Measurements from ENCODE around the gene MYBPHL. TPM values are rescaled to one million over a fixed set of nuclear protein-coding genes. Genes with fewer than 3 reads are reported as not detected.

MYBPHL gene
- total RNA-seq, 4 donors from 2014 or later = not detected

- no peak for TF ChIP-seq EP300 (IDR thresholded peaks at IDR 0.05)
- TF ChIP-seq POLR2AphosphoS5 (IDR thresholded peaks at IDR 0.05) = no peak
- no peak for TF ChIP-seq POLR2A (IDR thresholded peaks at IDR 0.05; ENCODE audit: low read depth)
- 88% methylated on average over 16 of the region's 33 CpGs for WGBS
- Histone ChIP-seq H3K27ac (replicated peaks in 1 of 4) (no peak overlapping the region), H3K4me3 (no peak overlapping the region), H3K27me3 (no peaks in the 10 kb centered on the region), H3K9me3 (no peaks in the 10 kb centered on the region), H3K4me1 (peaks cover under 1 to 16% (median 7%) of the 10 kb centered on the region in 4 donors), H3K36me3 (peaks cover 0 to 86% (median 39%) of the 10 kb centered on the region in 4 donors)
- DNase-seq (ENCODE audit: extremely low spot score) = no peak
- intact Hi-C loops (cut with DNase I) = no loop called here
Measured at GRCh38 chr1:109269212-109269980, 37.4 kb downstream of the MYBPHL start.

GRCh38 chr1:109268431-109269211, 38.2 kb downstream of the MYBPHL start:
- 100% methylated on average over 5 of the region's 29 CpGs for WGBS
- DNase-seq (ENCODE audit: extremely low spot score) = no peak
- intact Hi-C loops (cut with DNase I) = no loop called here
- peaks cover 0 to 90% (median 41%) of the 10 kb centered on the region in 4 donors for H3K36me3 ChIP-seq
- TF ChIP-seq POLR2A (IDR thresholded peaks at IDR 0.05; ENCODE audit: low read depth) (no peak), POLR2AphosphoS5 (IDR thresholded peaks at IDR 0.05) (no peak), EP300 (IDR thresholded peaks at IDR 0.05) (no peak)
- TF ChIP-seq, protein P1, sequence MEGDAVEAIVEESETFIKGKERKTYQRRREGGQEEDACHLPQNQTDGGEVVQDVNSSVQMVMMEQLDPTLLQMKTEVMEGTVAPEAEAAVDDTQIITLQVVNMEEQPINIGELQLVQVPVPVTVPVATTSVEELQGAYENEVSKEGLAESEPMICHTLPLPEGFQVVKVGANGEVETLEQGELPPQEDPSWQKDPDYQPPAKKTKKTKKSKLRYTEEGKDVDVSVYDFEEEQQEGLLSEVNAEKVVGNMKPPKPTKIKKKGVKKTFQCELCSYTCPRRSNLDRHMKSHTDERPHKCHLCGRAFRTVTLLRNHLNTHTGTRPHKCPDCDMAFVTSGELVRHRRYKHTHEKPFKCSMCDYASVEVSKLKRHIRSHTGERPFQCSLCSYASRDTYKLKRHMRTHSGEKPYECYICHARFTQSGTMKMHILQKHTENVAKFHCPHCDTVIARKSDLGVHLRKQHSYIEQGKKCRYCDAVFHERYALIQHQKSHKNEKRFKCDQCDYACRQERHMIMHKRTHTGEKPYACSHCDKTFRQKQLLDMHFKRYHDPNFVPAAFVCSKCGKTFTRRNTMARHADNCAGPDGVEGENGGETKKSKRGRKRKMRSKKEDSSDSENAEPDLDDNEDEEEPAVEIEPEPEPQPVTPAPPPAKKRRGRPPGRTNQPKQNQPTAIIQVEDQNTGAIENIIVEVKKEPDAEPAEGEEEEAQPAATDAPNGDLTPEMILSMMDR (IDR thresholded peaks at IDR 0.05) = no peak
- H3K27me3 ChIP-seq = no peaks in the 10 kb centered on the region
- peaks cover 3 to 16% (median 7%) of the 10 kb centered on the region in 4 donors for H3K4me1 ChIP-seq
- no peak overlapping the region for H3K4me3 ChIP-seq
- H3K27ac ChIP-seq (replicated peaks in 1 of 4) = no peak overlapping the region
- no peaks in the 10 kb centered on the region for H3K9me3 ChIP-seq

GRCh38 chr1:109267743-109268300, 39.0 kb downstream of the MYBPHL start:
- Histone ChIP-seq H3K27ac (replicated peaks in 1 of 4) (no peak overlapping the region), H3K4me3 (no peak overlapping the region), H3K27me3 (no peaks in the 10 kb centered on the region), H3K9me3 (no peaks in the 10 kb centered on the region), H3K36me3 (peaks cover 0 to 85% (median 37%) of the 10 kb centered on the region in 4 donors), H3K4me1 (peaks cover 4 to 21% (median 15%) of the 10 kb centered on the region in 4 donors)
- no peak for DNase-seq (ENCODE audit: extremely low spot score)
- intact Hi-C loops (cut with DNase I) = no loop called here
- TF ChIP-seq POLR2A (IDR thresholded peaks at IDR 0.05; ENCODE audit: low read depth) (no peak), POLR2AphosphoS5 (IDR thresholded peaks at IDR 0.05) (no peak), EP300 (IDR thresholded peaks at IDR 0.05) (no peak)
- TF ChIP-seq, protein P1 (IDR thresholded peaks at IDR 0.05) = no peak
- 93% methylated on average over 3 of the region's 17 CpGs for WGBS

DNA sequence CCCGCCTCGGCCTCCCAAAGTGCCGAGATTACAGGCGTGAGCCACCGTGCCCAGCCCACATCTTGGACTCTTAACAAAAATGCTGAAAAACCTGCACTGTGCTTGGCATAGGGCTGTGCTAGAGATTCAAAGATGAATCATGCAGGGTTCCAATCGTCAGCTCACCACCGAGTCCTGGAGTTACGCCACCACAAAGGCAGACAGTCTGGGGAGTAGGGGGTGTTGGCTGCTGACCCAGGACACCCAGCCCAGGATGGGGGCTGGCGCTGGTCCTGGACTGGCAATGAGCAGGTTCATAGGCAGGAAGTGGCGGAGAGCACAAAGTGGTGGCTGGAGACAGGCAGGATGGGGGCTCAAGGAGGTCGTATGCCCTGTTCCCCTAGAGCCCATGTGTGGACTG, 39.8 kb downstream of the MYBPHL start:
- H3K27ac ChIP-seq (replicated peaks in 1 of 4) = no peak overlapping the region
- H3K36me3 ChIP-seq = peaks cover 0 to 83% (median 37%) of the 10 kb centered on the region in 4 donors
- no peak overlapping the region for H3K4me3 ChIP-seq
- H3K4me1 ChIP-seq = peaks cover 4 to 22% (median 17%) of the 10 kb centered on the region in 4 donors
- TF ChIP-seq EP300 (IDR thresholded peaks at IDR 0.05) (no peak), POLR2A (IDR thresholded peaks at IDR 0.05; ENCODE audit: low read depth) (no peak)
- TF ChIP-seq, protein P1 (IDR thresholded peaks at IDR 0.05) = no peak
- 91% methylated on average over 10 of the region's 11 CpGs for WGBS
- intact Hi-C loops (cut with DNase I) = no loop called here
- no peak for DNase-seq (ENCODE audit: extremely low spot score)
- H3K27me3 ChIP-seq = no peaks in the 10 kb centered on the region
- H3K9me3 ChIP-seq = no peaks in the 10 kb centered on the region
